CD14-positive monocyte (primary cell): ENCODE data around the gene PA2G4. TPM values are rescaled to one million over a fixed set of nuclear protein-coding genes. Genes with fewer than 3 reads are reported as not detected.
A peak's percentile ranks its signal among the peaks of the same experiment; 100 is the strongest.

Source experiments
- DNase-seq, 3 donors: peaks; one replicate each; pipeline ENCODE4 v3.0.0-alpha.2; 2011 to 2022
- H2AFZ ChIP-seq: 2 replicates; pipeline ENCODE4 v1.6.0; 2012; ENCODE audit warnings: mild to moderate bottlenecking, low read depth, low read length, inconsistent platforms; ENCODE audit not compliant: insufficient read depth, poor library complexity, severe bottlenecking
- H3K27ac ChIP-seq, 2 donors: 1 replicate in 1 of 2; 2 replicates in 1 of 2; pipeline ENCODE4 v1.5.1; 2012 to 2013; ENCODE audit warnings: low read length in 2 of 2, control low read depth in 1 of 2, inconsistent platforms in 1 of 2, low read depth in 1 of 2, mild to moderate bottlenecking in 1 of 2
- H3K27me3 ChIP-seq, 2 donors: one replicate each; pipeline versions ENCODE4 v1.6.0 to v1.6.1; 2011 to 2013; ENCODE audit warnings: low read length in 2 of 2; ENCODE audit not compliant: control insufficient read depth in 2 of 2, insufficient read depth in 2 of 2
- H3K36me3 ChIP-seq, 2 donors: replicated peaks in 1 of 2; 1 replicate in 1 of 2; 2 replicates in 1 of 2; pipeline versions ENCODE4 v1.5.1 to v1.6.1; 2012 to 2013; ENCODE audit warnings: low read length in 2 of 2, control low read depth in 1 of 2, inconsistent platforms in 1 of 2, mild to moderate bottlenecking in 1 of 2; ENCODE audit not compliant: insufficient read depth in 2 of 2, control insufficient read depth in 1 of 2
- H3K4me1 ChIP-seq, 2 donors: 1 replicate in 1 of 2; 2 replicates in 1 of 2; pipeline versions ENCODE4 v1.5.1 to v1.6.1; 2012 to 2013; ENCODE audit warnings: low read length in 2 of 2, control low read depth in 1 of 2, inconsistent platforms in 1 of 2, mild to moderate bottlenecking in 1 of 2, moderate library complexity in 1 of 2; ENCODE audit not compliant: insufficient read depth in 2 of 2, control insufficient read depth in 1 of 2
- H3K4me2 ChIP-seq: replicated peaks from 2 replicates; pipeline ENCODE3; 2012; ENCODE audit warnings: low read length, moderate library complexity, mild to moderate bottlenecking; ENCODE audit not compliant: poor library complexity, severe bottlenecking; ENCODE audit errors: extremely low read depth
- H3K4me3 ChIP-seq, 3 experiments: fragments of 200-600 bp in 1 of 3; sonication (generic) in 1 of 3; replicated peaks in 1 of 3; 1 replicate in 2 of 3; 2 replicates in 1 of 3; pipeline ENCODE4 v1.5.1; 2011 to 2013; ENCODE audit warnings: low read length in 3 of 3, mild to moderate bottlenecking in 3 of 3, control low read depth in 2 of 3, low read depth in 2 of 3, inconsistent platforms in 1 of 3, moderate library complexity in 1 of 3
- H3K79me2 ChIP-seq: 2 replicates; pipeline ENCODE4 v1.6.0; 2012; ENCODE audit warnings: mild to moderate bottlenecking, control low read depth, inconsistent platforms, low read length, moderate library complexity; ENCODE audit not compliant: insufficient read depth
- H3K9ac ChIP-seq: 2 replicates; pipeline ENCODE4 v1.6.0; 2017; ENCODE audit warnings: low read length, mild to moderate bottlenecking; ENCODE audit not compliant: insufficient read depth, poor library complexity, severe bottlenecking
- H3K9me3 ChIP-seq, 2 donors: replicated peaks in 1 of 2; 1 replicate in 1 of 2; 2 replicates in 1 of 2; pipeline versions ENCODE4 v1.5.1 to v1.6.1; 2012 to 2013; ENCODE audit warnings: low read length in 2 of 2, control low read depth in 1 of 2; ENCODE audit not compliant: control insufficient read depth in 1 of 2, insufficient read depth in 1 of 2
- H4K20me1 ChIP-seq: 2 replicates; pipeline ENCODE4 v1.6.0; 2012; ENCODE audit warnings: mild to moderate bottlenecking, low read length, control low read depth, moderate library complexity; ENCODE audit not compliant: insufficient read depth
- H3K27ac Mint-ChIP-seq, 7 donors: one replicate each; pipeline ENCODE4 v1.8.0; 2020; ENCODE audit warnings: mild to moderate bottlenecking in 7 of 7, mixed read lengths in 7 of 7, moderate library complexity in 6 of 7, inconsistent platforms in 2 of 7
- H3K27me3 Mint-ChIP-seq, 3 donors: one replicate each; pipeline ENCODE4 v1.8.0; 2021 to 2022; ENCODE audit warnings: low read depth in 3 of 3, mild to moderate bottlenecking in 3 of 3, mixed read lengths in 3 of 3, moderate library complexity in 3 of 3, inconsistent platforms in 1 of 3
- H3K36me3 Mint-ChIP-seq, 2 donors: one replicate each; pipeline ENCODE4 v1.8.0; 2020; ENCODE audit warnings: mixed read lengths in 2 of 2, inconsistent platforms in 1 of 2, mild to moderate bottlenecking in 1 of 2
- H3K4me1 Mint-ChIP-seq: one replicate; pipeline ENCODE4 v1.8.0; 2020; ENCODE audit warnings: mild to moderate bottlenecking, mixed read lengths
- H3K4me3 Mint-ChIP-seq, 2 donors: one replicate each; pipeline ENCODE4 v1.8.0; 2020; ENCODE audit warnings: mild to moderate bottlenecking in 2 of 2, mixed read lengths in 2 of 2, moderate library complexity in 1 of 2
- H3K9me3 Mint-ChIP-seq, 7 donors: one replicate each; pipeline ENCODE4 v1.8.0; 2020 to 2022; ENCODE audit warnings: mixed read lengths in 7 of 7, mild to moderate bottlenecking in 6 of 7, moderate library complexity in 6 of 7, inconsistent platforms in 2 of 7
- CTCF ChIP-seq: fragments of 200-600 bp; IDR thresholded peaks from one replicate; pipeline ENCODE4 v1.8.0; 2022; ENCODE audit warnings: antibody characterized with exemption, mild to moderate bottlenecking
- WGBS: methylation state at CpG from one replicate; pipeline ENCODE4 v1.1.5; 2013; ENCODE audit warnings: missing lambda C conversion rate; ENCODE audit not compliant: insufficient coverage; 5-methylcytosine and 5-hydroxymethylcytosine counted together
- intact Hi-C, 2 donors: fragments of 100-400 bp; cut with micrococcal nuclease; formaldehyde crosslinking; loops; one replicate each; pipeline versions ENCODE4 v1.15.0 to v1.15.1; 2023
- polyA plus RNA-seq, 3 donors: library from polyadenylated mRNA; depleted of rRNA in 1 of 3; unstranded in 2 of 3; stranded (reverse) in 1 of 3; fragments of 300-500 nt in 2 of 3; fragments of >200 nt in 1 of 3; fragmentation: Illumina TruSeq in 2 of 3; gene quantifications; 1 replicate in 2 of 3; 2 replicates in 1 of 3; pipeline ENCODE4 v1.2.3, GENCODE V29; 2012 to 2021

PA2G4 gene
- polyA plus RNA-seq, 3 donors, result 83.0 to 84.2 (median 83.0) TPM

- Histone ChIP-seq H3K4me2 (no peak overlapping the region), H3K36me3 (peaks cover 16 to 31% of the 10 kb centered on the region in 2 donors), H2AFZ (no peak overlapping the region), H4K20me1 (peaks cover 28% of the 10 kb centered on the region), H3K27ac (peak overlapping the region in 1 of 2 donors; percentile 26), H3K27me3 (no peaks in the 10 kb centered on the region), H3K9me3 (no peaks in the 10 kb centered on the region), H3K4me3 (no peak overlapping the region), H3K4me1 (peaks cover 51 to 66% of the 10 kb centered on the region in 2 donors), H3K79me2 (peaks cover 72% of the 10 kb centered on the region), H3K9ac (no peak overlapping the region)
- Mint-ChIP-seq H3K4me3 (no peak overlapping the region), H3K27me3 (peaks cover 0 to 3% (median 1%) of the 10 kb centered on the region in 3 donors), H3K9me3 (no peaks in the 10 kb centered on the region), H3K36me3 (peaks cover 24 to 34% of the 10 kb centered on the region in 2 donors), H3K4me1 (peaks cover 62% of the 10 kb centered on the region), H3K27ac (peak overlapping the region in 2 of 7 donors; percentile 23 to 65)
- intact Hi-C loops, result loop anchor here (5.0 to 10.0 kb wide), 2 partner anchors 63 to 341 kb away; partner anchors contain the start of genes SPRYD4 (in 2 of the 2) and SMARCC2 (in 1 of the 2)
- no peak for DNase-seq
- WGBS, result 27% methylated on average over 1 of the region's 4 CpGs
- TF ChIP-seq CTCF, result no peak
Measured at GRCh38 chr12:56124133-56124532, 19.8 kb downstream of the PA2G4 start.

- H3K4me1 Mint-ChIP-seq, result peaks cover 66% of the 10 kb centered on the region
- DNase-seq, result peak; percentile 24 to 60 (median 57)
- 0% methylated on average over 1 of the region's 3 CpGs for WGBS
- H3K79me2 ChIP-seq, result peaks cover 63% of the 10 kb centered on the region
- H3K9ac ChIP-seq, result no peak overlapping the region
- peak overlapping the region in 1 of 2 donors; percentile 73 for H3K27ac ChIP-seq
- peak overlapping the region in 1 of 3 experiments; percentile 99 for H3K4me3 ChIP-seq
- H3K4me1 ChIP-seq, result peaks cover 55 to 72% of the 10 kb centered on the region in 2 donors
- intact Hi-C loops, result loop anchor here (2.0 to 10.0 kb wide), 5 partner anchors 32 to 338 kb away; partner anchors contain the start of genes SPRYD4 (in 2 of the 2), MYL6 (in 1 of the 2), NABP2 (in 1 of the 2) and RNF41 (in 1 of the 2)
- H4K20me1 ChIP-seq, result peaks cover 11% of the 10 kb centered on the region
- peak overlapping the region; percentile 84 to 94 (median 93) for H3K27ac Mint-ChIP-seq
- H3K4me2 ChIP-seq, result peak overlapping the region; percentile 99
- no peak for TF ChIP-seq CTCF
- peaks cover 24 to 32% of the 10 kb centered on the region in 2 donors for H3K36me3 Mint-ChIP-seq
- H3K9me3 Mint-ChIP-seq, result peaks cover 0 to 4% (median 0%) of the 10 kb centered on the region in 7 donors
- no peak overlapping the region for H2AFZ ChIP-seq
- peaks cover 0 to 6% (median 1%) of the 10 kb centered on the region in 3 donors for H3K27me3 Mint-ChIP-seq
- H3K36me3 ChIP-seq, result peaks cover 13 to 28% of the 10 kb centered on the region in 2 donors
- H3K9me3 ChIP-seq, result no peaks in the 10 kb centered on the region
- H3K27me3 ChIP-seq, result no peaks in the 10 kb centered on the region
- H3K4me3 Mint-ChIP-seq, result peak overlapping the region in 1 of 2 donors; percentile 98
Measured at GRCh38 chr12:56126732-56127239, 22.4 kb downstream of the PA2G4 start.
